HT1080 (cell line): ENCODE results near the gene SLC22A5. TPM values are rescaled to one million over a fixed set of nuclear protein-coding genes. Genes with fewer than 3 reads are reported as not detected.

Experiments used
- DNase-seq: peaks from one replicate; pipeline ENCODE4 v3.0.0-alpha.2; 2015; ENCODE audit warnings: low read depth
- polyA plus RNA-seq, 2 experiments: library from polyadenylated mRNA; depleted of rRNA; stranded (reverse); fragments of >200 nt; gene quantifications; 2 replicates each; pipeline ENCODE4 v1.2.3, GENCODE V29; 2015
- total RNA-seq: library from RNA; depleted of rRNA; stranded (reverse); fragments of >200 nt; shearing (Covaris generic); gene quantifications from 2 replicates; pipeline ENCODE4 v1.2.3, GENCODE V29; 2014; rRNA removed

SLC22A5 gene
- total RNA-seq = 0.70 and 2.1 TPM in 2 replicates
- polyA plus RNA-seq (2015; cell fraction: cytosol; rRNA removed) = 1.3 and 2.6 TPM in 2 replicates
- polyA plus RNA-seq (2015; cell fraction: nucleus; rRNA removed) = 5.5 and 6.9 TPM in 2 replicates

DNA sequence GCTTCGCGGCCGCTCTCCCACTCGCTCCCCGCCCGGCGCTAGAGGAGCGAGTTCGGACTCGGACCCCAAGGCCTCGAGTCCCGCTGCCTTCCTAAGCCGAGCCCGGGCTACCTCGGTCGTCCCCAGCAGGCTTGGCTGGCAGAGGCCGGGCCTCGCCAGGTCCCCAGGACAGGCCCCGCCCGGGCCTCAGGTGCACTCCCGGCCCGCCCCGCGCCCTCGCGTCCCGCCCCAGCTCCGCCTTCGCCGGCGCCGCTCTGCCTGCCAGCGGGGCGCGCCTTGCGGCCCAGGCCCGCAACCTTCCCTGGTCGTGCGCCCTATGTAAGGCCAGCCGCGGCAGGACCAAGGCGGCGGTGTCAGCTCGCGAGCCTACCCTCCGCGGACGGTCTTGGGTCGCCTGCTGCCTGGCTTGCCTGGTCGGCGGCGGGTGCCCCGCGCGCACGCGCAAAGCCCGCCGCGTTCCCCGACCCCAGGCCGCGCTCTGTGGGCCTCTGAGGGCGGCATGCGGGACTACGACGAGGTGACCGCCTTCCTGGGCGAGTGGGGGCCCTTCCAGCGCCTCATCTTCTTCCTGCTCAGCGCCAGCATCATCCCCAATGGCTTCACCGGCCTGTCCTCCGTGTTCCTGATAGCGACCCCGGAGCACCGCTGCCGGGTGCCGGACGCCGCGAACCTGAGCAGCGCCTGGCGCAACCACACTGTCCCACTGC is at the start of gene SLC22A5:
Gene SLC22A5, plus strand, starts transcription at position 237 of the 707 bp plus-strand sequence. Its CDS starts 263 bp downstream, at position 500.
- DNase-seq = no peak

GRCh38 chr5:132319975-132320374 is 49.5 kb upstream of the SLC22A5 start:
- DNase-seq = no peak

- DNase-seq = no peak
Measured at GRCh38 chr5:132321109-132321721, 48.3 kb upstream of the SLC22A5 start.

DNA sequence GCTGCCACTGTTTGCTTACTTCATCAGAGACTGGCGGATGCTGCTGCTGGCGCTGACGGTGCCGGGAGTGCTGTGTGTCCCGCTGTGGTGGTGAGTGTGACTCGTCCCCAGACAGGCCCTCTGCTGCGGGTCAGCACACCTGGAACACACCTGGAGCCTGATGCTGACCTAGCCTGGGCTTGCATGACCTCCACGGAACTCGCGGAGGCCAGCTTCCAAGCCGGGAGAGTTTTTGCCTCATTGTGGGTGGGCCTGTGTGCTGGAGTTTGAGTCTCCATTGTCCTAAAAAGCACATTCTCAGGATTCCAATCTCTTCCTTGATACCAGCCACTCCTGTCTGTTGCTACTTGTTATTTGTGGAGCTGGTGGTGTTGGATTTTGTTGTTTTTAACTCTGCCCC is 47.2 kb upstream of the SLC22A5 start:
- no peak for DNase-seq

- DNase-seq = no peak
Measured at GRCh38 chr5:132323202-132323601, 46.3 kb upstream of the SLC22A5 start.

- no peak for DNase-seq
Measured at GRCh38 chr5:132325691-132326090, 43.8 kb upstream of the SLC22A5 start.

DNA sequence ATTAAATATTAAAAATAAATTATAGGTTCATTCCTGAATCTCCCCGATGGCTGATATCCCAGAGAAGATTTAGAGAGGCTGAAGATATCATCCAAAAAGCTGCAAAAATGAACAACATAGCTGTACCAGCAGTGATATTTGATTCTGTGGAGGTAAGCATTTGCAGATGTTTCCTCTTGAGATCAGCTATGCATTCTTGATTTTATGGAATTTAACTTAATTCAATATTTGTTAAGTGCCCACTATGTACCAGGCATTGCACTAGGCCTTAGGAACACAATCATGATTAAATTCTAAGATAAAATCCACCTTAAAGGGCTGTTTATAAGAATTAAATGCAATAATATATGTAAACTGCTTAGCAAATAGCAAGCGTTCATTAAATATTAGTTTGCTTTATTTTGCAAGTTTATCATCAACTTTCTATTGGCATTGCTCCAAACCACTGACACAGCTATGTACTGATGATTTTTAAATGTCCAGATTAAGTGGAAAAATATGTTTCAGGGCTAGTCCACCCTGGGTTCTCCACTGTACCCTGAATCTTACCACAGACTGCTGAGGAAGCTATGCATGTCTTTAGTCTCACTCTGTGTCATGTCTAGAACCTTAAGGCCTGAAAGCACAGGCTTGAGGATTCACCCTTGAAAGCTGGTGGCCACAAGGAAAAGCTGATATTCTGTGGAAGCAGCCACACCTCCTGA is 42.1 kb upstream of the SLC22A5 start:
- no peak for DNase-seq

GRCh38 chr5:132334812-132335211 is 34.7 kb upstream of the SLC22A5 start:
- peak; percentile 44 for DNase-seq

GRCh38 chr5:132335402-132335801 is 34.1 kb upstream of the SLC22A5 start:
- DNase-seq = no peak

DNA sequence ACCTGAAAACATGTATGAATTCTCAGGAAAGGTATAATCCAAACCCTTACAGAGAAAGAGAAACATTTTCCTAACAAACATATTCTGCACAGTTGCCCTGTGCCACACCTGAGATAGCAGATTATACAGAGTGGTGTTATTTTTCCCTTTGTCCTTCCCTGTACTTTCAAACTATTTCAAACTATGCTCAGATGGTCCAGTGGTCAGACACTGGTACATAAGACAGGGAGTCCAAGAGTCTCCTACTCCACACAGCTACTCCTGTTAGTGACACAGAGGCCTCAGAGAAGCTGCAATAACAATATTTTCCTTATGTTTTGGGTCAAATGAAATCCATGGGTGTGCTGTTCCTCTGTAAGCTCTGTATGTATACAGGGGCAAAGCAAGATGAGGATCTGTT is 30.0 kb upstream of the SLC22A5 start:
- DNase-seq = no peak

GRCh38 chr5:132342291-132343180 is 27.0 kb upstream of the SLC22A5 start:
- DNase-seq = no peak

GRCh38 chr5:132344775-132345514 is 24.6 kb upstream of the SLC22A5 start:
- DNase-seq = no peak

GRCh38 chr5:132353486-132353995 is 16.0 kb upstream of the SLC22A5 start:
- DNase-seq = no peak

DNA sequence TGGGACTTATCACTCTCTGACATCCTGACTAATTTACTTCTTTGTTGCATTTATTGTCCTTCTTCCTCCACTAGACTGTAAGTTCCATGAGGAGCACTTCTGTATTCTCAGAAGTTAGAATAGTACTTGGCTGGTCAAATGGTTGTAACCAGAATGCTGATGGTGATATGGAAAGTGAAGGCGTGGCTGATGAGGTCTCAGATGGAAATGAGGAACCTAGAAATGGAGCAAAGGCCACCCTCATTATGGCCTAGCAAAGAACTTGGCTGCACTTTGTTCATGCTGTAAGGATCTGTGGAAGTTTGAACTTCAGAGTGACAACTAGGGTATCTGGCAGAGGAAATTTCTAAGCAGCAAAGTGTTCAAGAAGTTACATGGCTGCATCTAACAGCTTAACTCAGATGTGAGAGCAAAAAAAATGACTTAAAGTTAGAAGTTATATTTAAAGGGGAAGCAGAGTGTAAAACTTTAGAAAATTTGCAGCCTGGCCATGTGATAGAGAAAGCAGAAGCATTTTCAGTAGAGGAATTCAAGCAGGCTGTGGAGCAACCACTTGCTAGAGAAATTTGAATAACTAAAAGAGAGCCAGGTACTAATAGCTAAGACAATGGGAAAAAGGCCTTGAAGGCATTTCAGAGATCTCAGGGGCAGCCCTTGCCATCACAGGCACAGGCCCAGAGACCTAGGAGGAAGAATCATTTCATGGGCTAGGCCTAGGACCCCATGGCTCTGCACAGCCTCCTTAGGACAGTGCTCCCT is 14.9 kb upstream of the SLC22A5 start:
- DNase-seq = no peak

DNA sequence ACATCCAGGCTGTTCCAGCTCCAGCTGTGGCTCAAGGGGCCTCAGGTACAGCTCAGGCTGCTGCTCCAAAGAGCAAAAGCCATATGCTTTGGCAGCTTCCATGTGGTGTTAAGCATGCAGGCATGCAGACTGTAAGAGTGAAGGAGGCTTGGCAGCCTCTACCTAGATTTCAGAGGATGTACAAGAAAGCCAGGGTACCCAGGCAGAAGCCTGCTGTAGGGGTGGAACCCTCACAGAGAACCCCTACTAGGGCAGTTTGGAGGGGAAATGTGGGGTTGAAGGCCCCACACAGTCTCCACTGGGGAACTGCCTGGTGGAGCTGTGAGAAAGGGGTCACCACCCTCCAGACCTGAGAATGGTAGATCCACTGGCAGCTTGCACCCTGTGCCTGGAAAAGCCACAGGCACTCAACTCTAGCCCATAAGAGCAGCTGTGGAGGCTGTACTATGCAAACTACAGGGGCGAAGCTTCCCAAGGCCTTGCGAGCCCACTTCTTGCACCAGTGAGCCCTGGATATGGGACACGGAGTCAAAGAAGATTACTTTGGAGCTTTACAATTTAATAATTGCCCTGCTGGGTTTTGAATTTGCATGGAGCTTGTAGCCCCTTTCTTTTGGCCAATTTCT is 14.3 kb upstream of the SLC22A5 start:
- no peak for DNase-seq

- no peak for DNase-seq
Measured at GRCh38 chr5:132358775-132359174, 10.7 kb upstream of the SLC22A5 start.

DNA sequence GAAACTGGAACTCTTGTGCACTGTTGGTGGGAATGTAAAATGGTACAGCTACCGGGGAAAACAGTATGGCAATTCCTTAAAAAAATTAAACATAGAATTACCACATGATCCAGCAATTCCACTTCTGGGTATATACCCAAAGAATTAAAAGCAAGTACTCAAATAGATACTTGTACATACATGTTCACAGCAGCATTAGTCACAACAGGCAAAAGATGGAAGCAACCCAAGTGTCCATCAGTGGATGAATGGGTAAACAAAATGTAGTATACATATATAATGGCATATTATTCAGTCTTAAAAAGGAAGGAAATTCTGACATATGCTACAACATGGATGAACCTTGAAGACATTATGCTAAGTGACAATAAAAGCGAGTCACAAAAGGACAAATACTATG is 7.4 kb upstream of the SLC22A5 start:
- no peak for DNase-seq

DNA sequence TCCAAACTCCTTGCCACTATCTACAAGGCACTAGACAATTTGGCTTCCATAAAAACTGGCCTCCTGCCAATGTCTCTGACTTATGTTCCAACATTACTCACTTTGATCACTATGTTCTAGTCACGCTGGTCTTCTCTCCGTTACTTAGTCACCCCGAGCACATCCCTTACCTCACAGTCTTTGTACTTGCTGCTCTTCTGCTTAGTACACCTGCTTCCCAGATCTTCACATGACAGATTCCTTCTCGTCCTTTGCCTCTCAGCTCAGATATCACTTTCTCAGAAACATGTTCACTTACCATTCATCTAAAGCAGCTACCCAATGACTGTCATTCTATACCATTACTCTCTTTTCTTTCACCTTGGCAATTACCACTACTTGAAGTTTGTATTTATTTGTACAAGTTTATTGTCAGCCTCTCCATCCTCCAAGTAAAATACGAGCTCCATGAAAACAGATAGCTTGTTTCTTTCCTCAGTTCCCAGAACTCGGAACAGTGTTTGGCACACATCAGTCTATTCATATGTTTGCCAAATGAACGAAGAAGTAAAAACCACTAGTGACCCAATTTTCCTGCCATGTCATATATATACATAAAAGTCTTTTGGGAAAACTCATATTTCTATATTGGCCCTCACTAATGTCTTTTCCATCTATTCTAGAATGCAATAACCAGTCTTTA is 5.9 kb upstream of the SLC22A5 start:
- peak; percentile 86 for DNase-seq
